Measurements from ENCODE around the gene TBC1D22A.

GRCh38 chr22:46891382-46891951 lies 129.0 kb downstream of the TBC1D22A start:
- TF ChIP-seq POLR2AphosphoS5 (IDR thresholded peaks at IDR 0.05) (no peak), POLR2A (IDR thresholded peaks at IDR 0.05) (no peak), EP300 (IDR thresholded peaks at IDR 0.05; ENCODE audit: low read depth) (no peak)
- TF ChIP-seq, protein P1, sequence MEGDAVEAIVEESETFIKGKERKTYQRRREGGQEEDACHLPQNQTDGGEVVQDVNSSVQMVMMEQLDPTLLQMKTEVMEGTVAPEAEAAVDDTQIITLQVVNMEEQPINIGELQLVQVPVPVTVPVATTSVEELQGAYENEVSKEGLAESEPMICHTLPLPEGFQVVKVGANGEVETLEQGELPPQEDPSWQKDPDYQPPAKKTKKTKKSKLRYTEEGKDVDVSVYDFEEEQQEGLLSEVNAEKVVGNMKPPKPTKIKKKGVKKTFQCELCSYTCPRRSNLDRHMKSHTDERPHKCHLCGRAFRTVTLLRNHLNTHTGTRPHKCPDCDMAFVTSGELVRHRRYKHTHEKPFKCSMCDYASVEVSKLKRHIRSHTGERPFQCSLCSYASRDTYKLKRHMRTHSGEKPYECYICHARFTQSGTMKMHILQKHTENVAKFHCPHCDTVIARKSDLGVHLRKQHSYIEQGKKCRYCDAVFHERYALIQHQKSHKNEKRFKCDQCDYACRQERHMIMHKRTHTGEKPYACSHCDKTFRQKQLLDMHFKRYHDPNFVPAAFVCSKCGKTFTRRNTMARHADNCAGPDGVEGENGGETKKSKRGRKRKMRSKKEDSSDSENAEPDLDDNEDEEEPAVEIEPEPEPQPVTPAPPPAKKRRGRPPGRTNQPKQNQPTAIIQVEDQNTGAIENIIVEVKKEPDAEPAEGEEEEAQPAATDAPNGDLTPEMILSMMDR (IDR thresholded peaks at IDR 0.05), result no peak

All from transverse colon (tissue), 4 donors.